ENCODE data around the gene IGFBP2.

Gene IGFBP2

GRCh38 chr2:216636551-216637450 is 3.6 kb downstream of the IGFBP2 start:
- in situ Hi-C loops (cut with HindIII; ENCODE audit: low sequenced_read_pairs) = no loop called here

GRCh38 chr2:216637472-216637871 is 4.3 kb downstream of the IGFBP2 start:
- in situ Hi-C loops (cut with HindIII; ENCODE audit: low sequenced_read_pairs) = no loop called here

GRCh38 chr2:216643986-216644659 is 10.9 kb downstream of the IGFBP2 start:
- in situ Hi-C loops (cut with HindIII; ENCODE audit: low sequenced_read_pairs) = no loop called here

- in situ Hi-C loops (cut with HindIII; ENCODE audit: low sequenced_read_pairs) = no loop called here
Measured at GRCh38 chr2:216644842-216645635, 11.8 kb downstream of the IGFBP2 start.

GRCh38 chr2:216645636-216645950 is 12.4 kb downstream of the IGFBP2 start:
- in situ Hi-C loops (cut with HindIII; ENCODE audit: low sequenced_read_pairs) = no loop called here

GRCh38 chr2:216646116-216646515 is 12.9 kb downstream of the IGFBP2 start:
- in situ Hi-C loops (cut with HindIII; ENCODE audit: low sequenced_read_pairs) = no loop called here

- in situ Hi-C loops (cut with HindIII; ENCODE audit: low sequenced_read_pairs) = no loop called here
Measured at GRCh38 chr2:216648105-216648504, 14.9 kb downstream of the IGFBP2 start.

- in situ Hi-C loops (cut with HindIII; ENCODE audit: low sequenced_read_pairs) = no loop called here
Measured at GRCh38 chr2:216649574-216649973, 16.4 kb downstream of the IGFBP2 start.

- in situ Hi-C loops (cut with HindIII; ENCODE audit: low sequenced_read_pairs) = loop anchor here (25.0 kb wide), 1 partner anchor 138 kb away; no protein-coding TSS in a partner anchor
Measured at GRCh38 chr2:216650626-216651257, 17.5 kb downstream of the IGFBP2 start.

- in situ Hi-C loops (cut with HindIII; ENCODE audit: low sequenced_read_pairs) = loop anchor here (25.0 kb wide), 1 partner anchor 139 kb away; no protein-coding TSS in a partner anchor
Measured at GRCh38 chr2:216651351-216651881, 18.2 kb downstream of the IGFBP2 start.

- in situ Hi-C loops (cut with HindIII; ENCODE audit: low sequenced_read_pairs) = loop anchor here (25.0 kb wide), 1 partner anchor 140 kb away; no protein-coding TSS in a partner anchor
Measured at GRCh38 chr2:216652566-216652965, 19.3 kb downstream of the IGFBP2 start.

GRCh38 chr2:216653093-216653799 is 20.0 kb downstream of the IGFBP2 start:
- in situ Hi-C loops (cut with HindIII; ENCODE audit: low sequenced_read_pairs) = loop anchor here (25.0 kb wide), 1 partner anchor 141 kb away; no protein-coding TSS in a partner anchor

- in situ Hi-C loops (cut with HindIII; ENCODE audit: low sequenced_read_pairs) = loop anchor here (25.0 kb wide), 1 partner anchor 142 kb away; no protein-coding TSS in a partner anchor
Measured at GRCh38 chr2:216653931-216654365, 20.7 kb downstream of the IGFBP2 start.

- in situ Hi-C loops (cut with HindIII; ENCODE audit: low sequenced_read_pairs) = loop anchor here (25.0 kb wide), 1 partner anchor 142 kb away; no protein-coding TSS in a partner anchor
Measured at GRCh38 chr2:216654528-216655052, 21.4 kb downstream of the IGFBP2 start.

GRCh38 chr2:216657086-216657855 is 24.1 kb downstream of the IGFBP2 start:
- in situ Hi-C loops (cut with HindIII; ENCODE audit: low sequenced_read_pairs) = loop anchor here (25.0 kb wide), 1 partner anchor 145 kb away; no protein-coding TSS in a partner anchor

GRCh38 chr2:216657980-216658379 is 24.8 kb downstream of the IGFBP2 start:
- in situ Hi-C loops (cut with HindIII; ENCODE audit: low sequenced_read_pairs) = loop anchor here (25.0 kb wide), 1 partner anchor 146 kb away; no protein-coding TSS in a partner anchor

- in situ Hi-C loops (cut with HindIII; ENCODE audit: low sequenced_read_pairs) = loop anchor here (25.0 kb wide), 1 partner anchor 146 kb away; no protein-coding TSS in a partner anchor
Measured at GRCh38 chr2:216658757-216659156, 25.5 kb downstream of the IGFBP2 start.

GRCh38 chr2:216659276-216659675 is 26.1 kb downstream of the IGFBP2 start:
- in situ Hi-C loops (cut with HindIII; ENCODE audit: low sequenced_read_pairs) = loop anchor here (25.0 kb wide), 1 partner anchor 147 kb away; no protein-coding TSS in a partner anchor

Measured in DLD1 (cell line).